Right lobe of liver (tissue), 6 donors: ENCODE results near the gene HSDL1. TPM values are rescaled to one million over a fixed set of nuclear protein-coding genes. Genes with fewer than 3 reads are reported as not detected.

Source experiments
- ATAC-seq, 4 donors: fragments of 200-7000 bp; cut with Tn5 transposase; one replicate each; pipeline ENCODE4 v1.9.1; 2020; ENCODE audit warnings: mild to moderate bottlenecking in 4 of 4, moderate library complexity in 4 of 4
- DNase-seq, 3 donors: peaks; one replicate each; pipeline ENCODE4 v3.0.0-alpha.2; 2020
- H3K27ac ChIP-seq, 3 donors: fragments of 200-600 bp; one replicate each; pipeline ENCODE4 v1.8.0; 2022
- H3K27me3 ChIP-seq, 2 donors: fragments of 200-600 bp; one replicate each; pipeline ENCODE4 v1.8.0; 2022
- H3K36me3 ChIP-seq, 4 donors: fragments of 200-600 bp; sonication (generic) in 1 of 4; one replicate each; pipeline versions ENCODE4 v1.5.1 to v1.8.0; 2017 to 2022; ENCODE audit warnings: control low read depth in 1 of 4
- H3K4me1 ChIP-seq, 4 donors: fragments of 200-600 bp; sonication (generic) in 1 of 4; one replicate each; pipeline versions ENCODE4 v1.5.1 to v1.8.0; 2017 to 2022; ENCODE audit warnings: control low read depth in 1 of 4
- H3K4me3 ChIP-seq, 3 donors: fragments of 200-600 bp; one replicate each; pipeline ENCODE4 v1.8.0; 2022
- H3K9me3 ChIP-seq, 4 donors: fragments of 200-600 bp; sonication (generic) in 1 of 4; one replicate each; pipeline versions ENCODE4 v1.5.1 to v1.8.0; 2017 to 2022; ENCODE audit warnings: control low read depth in 1 of 4
- CTCF ChIP-seq, 4 donors: fragments of 200-600 bp in 3 of 4; fragments of 450-650 bp in 1 of 4; IDR thresholded peaks; one replicate each; pipeline versions ENCODE4 v1.5.1 to v1.8.0; 2016 to 2022; ENCODE audit warnings: antibody characterized with exemption in 4 of 4, mild to moderate bottlenecking in 2 of 4
- POLR2A ChIP-seq: fragments of 450-650 bp; IDR thresholded peaks from one replicate; pipeline ENCODE4 v1.6.1; 2017; ENCODE audit warnings: antibody characterized with exemption, mild to moderate bottlenecking
- WGBS: methylation state at CpG from one replicate; pipeline ENCODE4 v1.1.6; 2018; ENCODE audit warnings: low coverage, low lambda C conversion rate; ENCODE audit not compliant: insufficient coverage; ENCODE audit errors: missing lambda C conversion rate; 5-methylcytosine and 5-hydroxymethylcytosine counted together
- intact Hi-C, 2 donors: fragments of 100-400 bp; cut with DNase I; formaldehyde crosslinking; loops; one replicate each; pipeline versions ENCODE4 v1.11.2 to v1.14.1; 2022
- total RNA-seq, 6 experiments: library from RNA; depleted of rRNA in 2 of 6; stranded (reverse); fragments of >200 nt in 2 of 6; fragmentation: NEBNext Ultra II Directional in 3 of 6; extraction: Animal tissue kit (Norgen Biotek cat#: 25700) in 3 of 6; gene quantifications; one replicate each; pipeline versions ENCODE4 v1.1.0 to v1.2.4, GENCODE V29; 2016 to 2023
- donor health status: DM: no; HTN: yes; CAD: no.
- donor health status: DM: no; HTN: no; CAD: no.
- donor health status: DM: no; HTN: no; CAD: no.
- donor health status: DM: no; HTN: yes; CAD: no.
- donor health status: DM: no; HTN: yes; CAD: no.

The HSDL1 gene
- total RNA-seq, 6 experiments from 2014 or later, result 4.3 to 8.1 (median 6.2) TPM

GRCh38 chr16:84161037-84161436 is 16.1 kb upstream of the HSDL1 start:
- no peak for ATAC-seq
- H3K36me3 ChIP-seq, result no peaks in the 10 kb centered on the region
- no peaks in the 10 kb centered on the region for H3K27me3 ChIP-seq
- WGBS, result 71% methylated on average over 1 of the region's 10 CpGs
- H3K9me3 ChIP-seq, result no peaks in the 10 kb centered on the region
- TF ChIP-seq CTCF (IDR thresholded peaks at IDR 0.05) (no peak), POLR2A (no peak)
- intact Hi-C loops, result no loop called here
- H3K4me3 ChIP-seq, result no peak overlapping the region
- no peak overlapping the region for H3K27ac ChIP-seq
- no peak for DNase-seq
- H3K4me1 ChIP-seq, result no peaks in the 10 kb centered on the region

GRCh38 chr16:84159800-84160199 is 14.8 kb upstream of the HSDL1 start:
- Histone ChIP-seq H3K27me3 (no peaks in the 10 kb centered on the region), H3K36me3 (no peaks in the 10 kb centered on the region), H3K27ac (no peak overlapping the region), H3K9me3 (no peaks in the 10 kb centered on the region), H3K4me3 (no peak overlapping the region), H3K4me1 (no peaks in the 10 kb centered on the region)
- intact Hi-C loops, result no loop called here
- 16% methylated on average over 1 of the region's 1 CpG for WGBS
- no peak for TF ChIP-seq CTCF (IDR thresholded peaks at IDR 0.05)
- no peak for TF ChIP-seq POLR2A
- DNase-seq, result no peak
- ATAC-seq, result no peak

- DNase-seq (no peak), ATAC-seq (no peak)
- Histone ChIP-seq H3K36me3 (no peaks in the 10 kb centered on the region), H3K27me3 (no peaks in the 10 kb centered on the region), H3K4me1 (no peaks in the 10 kb centered on the region), H3K27ac (no peak overlapping the region), H3K9me3 (no peaks in the 10 kb centered on the region), H3K4me3 (no peak overlapping the region)
- intact Hi-C loops, result no loop called here
- TF ChIP-seq CTCF (IDR thresholded peaks at IDR 0.05) (no peak), POLR2A (no peak)
- 21% methylated on average over 7 of the region's 9 CpGs for WGBS
Observed at GRCh38 chr16:84159007-84159406, 14.0 kb upstream of the HSDL1 start.

- intact Hi-C loops, result no loop called here
- no peaks in the 10 kb centered on the region for H3K27me3 ChIP-seq
- WGBS, result 61% methylated on average over 5 of the region's 5 CpGs
- TF ChIP-seq CTCF (IDR thresholded peaks at IDR 0.05), result no peak
- no peak for TF ChIP-seq POLR2A
- no peak for DNase-seq
- H3K36me3 ChIP-seq, result no peaks in the 10 kb centered on the region
- ATAC-seq, result no peak
- H3K9me3 ChIP-seq, result no peaks in the 10 kb centered on the region
- no peaks in the 10 kb centered on the region for H3K4me1 ChIP-seq
- H3K4me3 ChIP-seq, result no peak overlapping the region
- no peak overlapping the region for H3K27ac ChIP-seq
Observed at GRCh38 chr16:84156342-84156784, 11.4 kb upstream of the HSDL1 start.

- Histone ChIP-seq H3K4me1 (no peaks in the 10 kb centered on the region), H3K27ac (no peak overlapping the region), H3K36me3 (no peaks in the 10 kb centered on the region), H3K27me3 (no peaks in the 10 kb centered on the region), H3K9me3 (no peaks in the 10 kb centered on the region), H3K4me3 (no peak overlapping the region)
- ATAC-seq (no peak), DNase-seq (no peak)
- TF ChIP-seq CTCF (IDR thresholded peaks at IDR 0.05) (no peak), POLR2A (no peak)
- WGBS, result 68% methylated on average over 5 of the region's 6 CpGs
- intact Hi-C loops, result no loop called here
Observed at GRCh38 chr16:84155771-84156170, 10.8 kb upstream of the HSDL1 start.
